CD4-positive, alpha-beta T cell treated with Interleukin-15 for 4 hours (primary cell): ENCODE data around the gene LASP1NB.

Experiments used
- DNase-seq: peaks from one replicate; pipeline ENCODE4 v3.0.0-alpha.2; 2020; ENCODE audit warnings: low spot score

LASP1NB gene

DNA sequence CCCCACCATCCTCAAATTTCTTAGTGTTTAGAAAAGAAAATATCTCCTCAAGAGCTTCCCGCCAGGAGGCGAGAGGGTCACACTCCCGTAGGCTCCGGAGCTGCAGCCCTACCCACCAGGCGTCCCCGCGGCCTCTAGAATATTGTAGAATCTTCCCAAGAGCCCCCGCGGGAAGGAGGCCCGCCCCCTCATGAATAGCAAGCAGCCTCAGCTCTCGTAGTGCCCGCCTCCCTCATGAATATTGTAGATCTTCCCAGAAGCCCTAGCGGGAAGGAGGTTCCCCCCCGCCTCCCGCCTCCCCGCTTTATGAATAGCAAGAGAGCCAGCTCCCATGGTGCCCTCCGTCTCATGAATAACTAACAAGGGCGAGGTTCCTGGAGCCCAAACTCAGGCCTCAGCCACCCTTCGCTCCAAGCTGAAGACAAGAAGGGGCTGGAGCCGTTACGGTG is 41.9 kb downstream of the LASP1NB start, which contains the start of gene FBXO47:
Gene FBXO47, minus strand, starts transcription at position 114 of the 449 bp plus-strand sequence. CDS start 4,378 bp downstream, outside the sequence.
- DNase-seq = peak; percentile 82

DNA sequence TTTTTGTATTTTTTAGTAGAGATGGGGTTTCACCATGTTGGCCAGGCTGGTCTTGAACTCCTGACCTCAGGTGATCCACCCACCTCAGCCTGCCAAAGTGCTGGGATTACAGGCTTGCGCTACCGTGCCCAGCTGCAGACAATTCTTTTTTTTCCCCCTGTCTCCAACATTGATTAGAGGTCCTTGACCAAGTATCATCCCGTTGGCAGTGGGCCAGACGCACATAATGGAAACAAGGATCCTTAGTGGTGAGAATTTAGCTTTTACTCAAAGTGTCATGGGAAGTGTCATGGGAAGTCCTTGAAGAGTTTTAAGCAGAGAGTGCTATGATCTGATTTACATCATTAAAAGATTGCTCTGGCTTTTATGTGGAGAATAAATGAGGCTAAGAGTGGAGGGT is 43.9 kb downstream of the LASP1NB start:
- DNase-seq = no peak

DNA sequence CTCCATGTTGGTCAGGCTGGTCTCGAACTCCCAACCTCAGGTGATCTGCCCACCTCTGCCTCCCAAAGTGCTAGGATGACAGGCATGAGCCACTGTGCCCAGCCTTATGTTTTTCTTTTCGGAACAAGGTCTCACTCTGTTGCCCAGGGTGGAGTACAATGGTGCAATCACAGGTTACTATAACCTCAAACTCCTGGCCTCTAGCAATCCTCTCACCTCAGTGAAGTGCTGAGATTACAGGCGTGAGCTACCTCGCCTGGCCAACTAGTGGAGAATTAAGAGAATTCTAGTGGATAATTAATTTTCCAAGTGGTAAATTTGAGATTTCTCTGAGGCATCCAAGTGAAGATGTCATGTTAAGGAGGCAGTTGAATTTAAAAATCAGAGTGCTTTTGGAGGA is 44.7 kb downstream of the LASP1NB start:
- no peak for DNase-seq

DNA sequence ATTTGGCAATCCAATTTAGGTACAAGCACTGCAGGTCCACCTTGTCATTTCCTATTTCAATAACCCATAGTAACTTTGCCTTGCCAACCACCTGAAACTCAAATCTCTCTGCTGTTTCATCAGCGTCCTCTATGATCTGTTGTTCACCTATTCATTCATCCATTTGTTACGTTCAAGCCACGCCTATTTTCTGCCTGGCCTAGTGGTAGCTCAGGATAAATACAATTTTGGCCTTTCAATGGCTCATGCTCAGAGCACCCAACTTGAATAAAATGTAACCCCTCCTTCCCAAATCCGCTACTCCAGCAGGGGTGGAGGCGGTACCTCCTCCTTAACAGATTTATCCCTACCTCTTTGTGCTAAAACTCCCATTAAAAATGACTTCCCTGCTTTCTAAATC is 45.4 kb downstream of the LASP1NB start:
- no peak for DNase-seq

- peak; percentile 8 for DNase-seq
These were observed 50.8 kb downstream of the LASP1NB start for GRCh38 chr17:38976187-38976551.

DNA sequence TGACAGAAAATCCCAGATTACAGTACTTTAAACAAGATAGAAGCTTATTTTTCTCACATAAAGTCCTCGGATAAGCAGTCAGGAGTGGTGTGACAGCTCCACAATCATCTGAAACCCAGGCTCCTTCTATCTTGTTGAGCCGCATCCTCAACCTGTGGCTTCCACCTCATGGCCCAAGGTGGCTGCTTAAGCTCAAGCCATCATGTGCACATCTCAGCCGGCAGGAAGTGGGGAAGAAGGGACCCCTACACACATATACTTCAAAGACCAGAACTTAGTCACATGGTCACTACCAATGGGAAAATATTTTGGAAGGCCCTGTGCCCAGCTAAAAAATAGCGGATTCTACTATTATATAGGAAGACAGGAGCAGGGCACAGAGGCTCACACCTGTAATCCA is 52.8 kb downstream of the LASP1NB start:
- no peak for DNase-seq
